K562 (cell line): ENCODE data around the gene HPCAL1. TPM values are rescaled to one million over a fixed set of nuclear protein-coding genes. Genes with fewer than 3 reads are reported as not detected.

Experiments used
- BRD4 ChIP-seq: fragments of 200-600 bp; sonication (generic); IDR thresholded peaks from 2 replicates; pipeline ENCODE4 v1.6.1; 2017; ENCODE audit warnings: inconsistent platforms
- BRF1 ChIP-seq: IDR thresholded peaks from 3 replicates; pipeline ENCODE4 v1.6.1; 2011; ENCODE audit warnings: borderline replicate concordance, mild to moderate bottlenecking; ENCODE audit not compliant: insufficient read length; ENCODE audit errors: extremely low read depth
- LCOR ChIP-seq: sonication (generic); formaldehyde crosslinking; IDR thresholded peaks from 2 replicates; pipeline ENCODE4 v1.8.0; 2022; ENCODE audit warnings: mild to moderate bottlenecking, missing genetic modification reagents
- RBBP5 ChIP-seq: fragments of 200-600 bp; sonication (generic); IDR thresholded peaks from 2 replicates; pipeline ENCODE4 v1.6.1; 2012; ENCODE audit warnings: borderline replicate concordance, mild to moderate bottlenecking, low read length, control low read depth, inconsistent platforms; ENCODE audit not compliant: insufficient read depth, poor library complexity, severe bottlenecking
- SIN3A ChIP-seq, 2 experiments: fragments of 150-350 bp in 1 of 2; IDR thresholded peaks; 2 replicates each; pipeline ENCODE4 v1.6.1; 2011 to 2016; ENCODE audit warnings: borderline replicate concordance in 2 of 2, low read depth in 2 of 2, low read length in 2 of 2, mild to moderate bottlenecking in 2 of 2, moderate library complexity in 2 of 2; ENCODE audit not compliant: control insufficient read depth in 1 of 2
- ZNF764 ChIP-seq: fragments of 250-450 bp; sonication (Bioruptor Pico); IDR thresholded peaks from 2 replicates; pipeline ENCODE4 v1.4.0; 2020; ENCODE audit warnings: low read depth, mild to moderate bottlenecking, moderate library complexity
- polyA plus RNA-seq, 8 experiments: library from polyadenylated mRNA; depleted of rRNA in 4 of 8; stranded (reverse) in 5 of 8; unstranded in 3 of 8; fragments of >200 nt; fragmentation: Nextera tagmentation in 2 of 8; fragmentation: Illumina TruSeq in 1 of 8; extraction: Ambion mirVana in 2 of 8; extraction: Trizol in 1 of 8; gene quantifications; 2 replicates each; pipeline versions ENCODE4 v1.2.1 to v1.2.3, GENCODE V29; 2011 to 2014; ENCODE audit warnings: inconsistent platforms in 1 of 8, missing spikeins in 1 of 8
- total RNA-seq, 7 experiments: library from RNA; depleted of rRNA in 6 of 7; stranded (reverse); fragments of >200 nt in 6 of 7; fragmentation: Illumina TruSeq in 2 of 7; extraction: Trizol in 2 of 7; gene quantifications; 2 replicates each; pipeline versions ENCODE4 v1.2.1 to v1.2.3, GENCODE V29; 2011 to 2021; ENCODE audit warnings: low replicate concordance in 1 of 7
- TF ChIP-seq, protein P1 (sequence below): fragments of 250-450 bp; sonication (Bioruptor Pico); IDR thresholded peaks from 2 replicates; pipeline ENCODE4 v1.8.0; 2022; ENCODE audit warnings: inconsistent platforms
- TF ChIP-seq, protein P2 (sequence below): fragments of 250-450 bp; sonication (Bioruptor Pico); IDR thresholded peaks from 2 replicates; pipeline ENCODE4 v1.5.0; 2022; ENCODE audit warnings: mild to moderate bottlenecking
- TF ChIP-seq, protein P3 (sequence below), 2 experiments: IDR thresholded peaks; 2 replicates each; pipeline ENCODE4 v1.6.1; 2012; ENCODE audit warnings: improper control_type of control experiment in 2 of 2, low read depth in 2 of 2, low read length in 2 of 2, borderline replicate concordance in 1 of 2
- TF ChIP-seq, protein P4 (sequence below): fragments of 450-650 bp; conservative IDR thresholded peaks from 2 replicates; pipeline ENCODE4 v1.6.1; 2016; ENCODE audit warnings: missing genetic modification characterization, low read depth, mild to moderate bottlenecking, missing compliant biosample characterization, moderate library complexity

The HPCAL1 gene
- total and polyA plus RNA-seq, 9 of the 15 experiments (the other 6 are each of a cell fraction or from before 2014, with no cell fraction given), result 2.7 to 65.5 (median 23.9) TPM

DNA sequence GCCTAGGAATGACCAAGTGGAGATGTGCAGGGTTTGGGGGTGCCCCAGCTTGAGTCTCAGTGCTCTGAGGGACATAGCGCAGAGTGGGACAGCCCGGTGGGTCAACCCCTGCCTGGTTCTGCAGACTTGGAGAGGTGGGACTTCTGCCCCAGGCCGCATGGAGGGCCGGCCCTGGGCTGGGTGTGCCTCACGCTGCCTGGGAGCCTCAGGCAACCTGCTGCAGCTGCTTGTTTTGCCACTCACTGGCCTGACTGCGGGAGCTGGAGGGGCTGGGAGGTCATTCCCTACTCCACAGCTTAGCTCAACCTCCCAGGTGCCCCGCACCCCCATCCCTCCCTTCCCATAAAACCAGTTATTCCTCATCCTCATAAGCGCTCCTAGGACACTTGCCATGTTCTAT, 112.3 kb downstream of the HPCAL1 start (continued):
- TF ChIP-seq, protein P1, sequence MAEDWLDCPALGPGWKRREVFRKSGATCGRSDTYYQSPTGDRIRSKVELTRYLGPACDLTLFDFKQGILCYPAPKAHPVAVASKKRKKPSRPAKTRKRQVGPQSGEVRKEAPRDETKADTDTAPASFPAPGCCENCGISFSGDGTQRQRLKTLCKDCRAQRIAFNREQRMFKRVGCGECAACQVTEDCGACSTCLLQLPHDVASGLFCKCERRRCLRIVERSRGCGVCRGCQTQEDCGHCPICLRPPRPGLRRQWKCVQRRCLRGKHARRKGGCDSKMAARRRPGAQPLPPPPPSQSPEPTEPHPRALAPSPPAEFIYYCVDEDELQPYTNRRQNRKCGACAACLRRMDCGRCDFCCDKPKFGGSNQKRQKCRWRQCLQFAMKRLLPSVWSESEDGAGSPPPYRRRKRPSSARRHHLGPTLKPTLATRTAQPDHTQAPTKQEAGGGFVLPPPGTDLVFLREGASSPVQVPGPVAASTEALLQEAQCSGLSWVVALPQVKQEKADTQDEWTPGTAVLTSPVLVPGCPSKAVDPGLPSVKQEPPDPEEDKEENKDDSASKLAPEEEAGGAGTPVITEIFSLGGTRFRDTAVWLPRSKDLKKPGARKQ (CRISPR knock-in tag), result no peak
- TF ChIP-seq, protein P2, sequence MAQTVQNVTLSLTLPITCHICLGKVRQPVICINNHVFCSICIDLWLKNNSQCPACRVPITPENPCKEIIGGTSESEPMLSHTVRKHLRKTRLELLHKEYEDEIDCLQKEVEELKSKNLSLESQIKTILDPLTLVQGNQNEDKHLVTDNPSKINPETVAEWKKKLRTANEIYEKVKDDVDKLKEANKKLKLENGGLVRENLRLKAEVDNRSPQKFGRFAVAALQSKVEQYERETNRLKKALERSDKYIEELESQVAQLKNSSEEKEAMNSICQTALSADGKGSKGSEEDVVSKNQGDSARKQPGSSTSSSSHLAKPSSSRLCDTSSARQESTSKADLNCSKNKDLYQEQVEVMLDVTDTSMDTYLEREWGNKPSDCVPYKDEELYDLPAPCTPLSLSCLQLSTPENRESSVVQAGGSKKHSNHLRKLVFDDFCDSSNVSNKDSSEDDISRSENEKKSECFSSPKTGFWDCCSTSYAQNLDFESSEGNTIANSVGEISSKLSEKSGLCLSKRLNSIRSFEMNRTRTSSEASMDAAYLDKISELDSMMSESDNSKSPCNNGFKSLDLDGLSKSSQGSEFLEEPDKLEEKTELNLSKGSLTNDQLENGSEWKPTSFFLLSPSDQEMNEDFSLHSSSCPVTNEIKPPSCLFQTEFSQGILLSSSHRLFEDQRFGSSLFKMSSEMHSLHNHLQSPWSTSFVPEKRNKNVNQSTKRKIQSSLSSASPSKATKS (CRISPR knock-in tag), result no peak
- TF ChIP-seq BRD4 (no peak), SIN3A (IDR thresholded peaks at IDR 0.05; ENCODE audit: borderline replicate concordance in 2 of 2, control insufficient read depth in 1 of 2, low read depth in 2 of 2, low read length in 2 of 2) (no peak), RBBP5 (no peak), BRF1 (no peak), LCOR (CRISPR knock-in tag) (no peak), ZNF764 (CRISPR knock-in tag) (no peak)
- TF ChIP-seq, protein P3, sequence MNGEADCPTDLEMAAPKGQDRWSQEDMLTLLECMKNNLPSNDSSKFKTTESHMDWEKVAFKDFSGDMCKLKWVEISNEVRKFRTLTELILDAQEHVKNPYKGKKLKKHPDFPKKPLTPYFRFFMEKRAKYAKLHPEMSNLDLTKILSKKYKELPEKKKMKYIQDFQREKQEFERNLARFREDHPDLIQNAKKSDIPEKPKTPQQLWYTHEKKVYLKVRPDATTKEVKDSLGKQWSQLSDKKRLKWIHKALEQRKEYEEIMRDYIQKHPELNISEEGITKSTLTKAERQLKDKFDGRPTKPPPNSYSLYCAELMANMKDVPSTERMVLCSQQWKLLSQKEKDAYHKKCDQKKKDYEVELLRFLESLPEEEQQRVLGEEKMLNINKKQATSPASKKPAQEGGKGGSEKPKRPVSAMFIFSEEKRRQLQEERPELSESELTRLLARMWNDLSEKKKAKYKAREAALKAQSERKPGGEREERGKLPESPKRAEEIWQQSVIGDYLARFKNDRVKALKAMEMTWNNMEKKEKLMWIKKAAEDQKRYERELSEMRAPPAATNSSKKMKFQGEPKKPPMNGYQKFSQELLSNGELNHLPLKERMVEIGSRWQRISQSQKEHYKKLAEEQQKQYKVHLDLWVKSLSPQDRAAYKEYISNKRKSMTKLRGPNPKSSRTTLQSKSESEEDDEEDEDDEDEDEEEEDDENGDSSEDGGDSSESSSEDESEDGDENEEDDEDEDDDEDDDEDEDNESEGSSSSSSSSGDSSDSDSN (IDR thresholded peaks at IDR 0.05; ENCODE audit: borderline replicate concordance in 1 of 2, low read depth in 2 of 2, low read length in 2 of 2), result no peak
- TF ChIP-seq, protein P4, sequence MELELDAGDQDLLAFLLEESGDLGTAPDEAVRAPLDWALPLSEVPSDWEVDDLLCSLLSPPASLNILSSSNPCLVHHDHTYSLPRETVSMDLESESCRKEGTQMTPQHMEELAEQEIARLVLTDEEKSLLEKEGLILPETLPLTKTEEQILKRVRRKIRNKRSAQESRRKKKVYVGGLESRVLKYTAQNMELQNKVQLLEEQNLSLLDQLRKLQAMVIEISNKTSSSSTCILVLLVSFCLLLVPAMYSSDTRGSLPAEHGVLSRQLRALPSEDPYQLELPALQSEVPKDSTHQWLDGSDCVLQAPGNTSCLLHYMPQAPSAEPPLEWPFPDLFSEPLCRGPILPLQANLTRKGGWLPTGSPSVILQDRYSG (tag), result no peak
